Suprapubic skin (tissue), 4 donors: ENCODE measurements around the gene ADK.

ENCODE experiments used
- EP300 ChIP-seq: sonication (generic); formaldehyde crosslinking; IDR thresholded peaks from one replicate; pipeline ENCODE4 v1.6.1; 2017; ENCODE audit warnings: antibody characterized with exemption
- POLR2A ChIP-seq, 2 donors: fragments of 450-650 bp; IDR thresholded peaks; one replicate each; pipeline ENCODE4 v1.6.1; 2017; ENCODE audit warnings: antibody characterized with exemption in 2 of 2, mild to moderate bottlenecking in 2 of 2, moderate library complexity in 2 of 2
- POLR2AphosphoS5 ChIP-seq, 3 donors: sonication (generic); formaldehyde crosslinking; IDR thresholded peaks; one replicate each; pipeline ENCODE4 v1.6.1; 2017; ENCODE audit warnings: antibody characterized with exemption in 3 of 3
- TF ChIP-seq, protein P1 (sequence below), 2 donors: fragments of 200-600 bp in 1 of 2; fragments of 450-650 bp in 1 of 2; sonication (generic) in 1 of 2; IDR thresholded peaks; one replicate each; pipeline ENCODE4 v1.5.1; 2016 to 2019; ENCODE audit warnings: antibody characterized with exemption in 2 of 2, mild to moderate bottlenecking in 1 of 2, moderate library complexity in 1 of 2

DNA sequence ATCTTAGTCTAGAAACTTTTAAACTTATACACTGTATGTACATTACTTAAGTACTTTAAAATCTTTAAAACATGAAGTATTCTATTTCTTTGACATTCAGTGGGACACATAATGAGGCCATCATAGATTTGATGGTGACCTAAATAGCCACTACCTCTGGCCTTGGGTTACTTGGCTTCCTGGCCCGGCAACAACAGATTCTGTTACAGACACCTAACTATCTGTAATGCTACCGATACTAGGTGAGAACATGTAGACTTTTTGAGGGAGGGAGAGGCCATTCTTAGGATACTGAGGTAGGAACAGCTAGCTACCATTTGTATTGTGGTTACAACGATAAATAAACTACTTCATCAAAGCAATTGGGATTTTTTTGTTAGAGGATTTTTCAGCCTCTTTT lies 520.7 kb downstream of the ADK start:
- TF ChIP-seq, protein P1, sequence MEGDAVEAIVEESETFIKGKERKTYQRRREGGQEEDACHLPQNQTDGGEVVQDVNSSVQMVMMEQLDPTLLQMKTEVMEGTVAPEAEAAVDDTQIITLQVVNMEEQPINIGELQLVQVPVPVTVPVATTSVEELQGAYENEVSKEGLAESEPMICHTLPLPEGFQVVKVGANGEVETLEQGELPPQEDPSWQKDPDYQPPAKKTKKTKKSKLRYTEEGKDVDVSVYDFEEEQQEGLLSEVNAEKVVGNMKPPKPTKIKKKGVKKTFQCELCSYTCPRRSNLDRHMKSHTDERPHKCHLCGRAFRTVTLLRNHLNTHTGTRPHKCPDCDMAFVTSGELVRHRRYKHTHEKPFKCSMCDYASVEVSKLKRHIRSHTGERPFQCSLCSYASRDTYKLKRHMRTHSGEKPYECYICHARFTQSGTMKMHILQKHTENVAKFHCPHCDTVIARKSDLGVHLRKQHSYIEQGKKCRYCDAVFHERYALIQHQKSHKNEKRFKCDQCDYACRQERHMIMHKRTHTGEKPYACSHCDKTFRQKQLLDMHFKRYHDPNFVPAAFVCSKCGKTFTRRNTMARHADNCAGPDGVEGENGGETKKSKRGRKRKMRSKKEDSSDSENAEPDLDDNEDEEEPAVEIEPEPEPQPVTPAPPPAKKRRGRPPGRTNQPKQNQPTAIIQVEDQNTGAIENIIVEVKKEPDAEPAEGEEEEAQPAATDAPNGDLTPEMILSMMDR (IDR thresholded peaks at IDR 0.05): no peak
- TF ChIP-seq POLR2A (IDR thresholded peaks at IDR 0.05): no peak
- no peak for TF ChIP-seq EP300
- TF ChIP-seq POLR2AphosphoS5 (IDR thresholded peaks at IDR 0.05): no peak
